DMS 273 (cell line): ENCODE data around the gene MVB12B.
A peak's percentile ranks its signal among the peaks of the same experiment; 100 is the strongest.

Experiments used
- DNase-seq: peaks from one replicate; lab custom pipeline; 2025; ENCODE audit not compliant: unreplicated experiment; lab: John Stamatoyannopoulos, UW

MVB12B gene

GRCh38 chr9:126329476-126330275 lies 3.0 kb downstream of the MVB12B start:
- DNase-seq = no peak

GRCh38 chr9:126330536-126330935 lies 3.9 kb downstream of the MVB12B start:
- no peak for DNase-seq

GRCh38 chr9:126331964-126332748 lies 5.5 kb downstream of the MVB12B start:
- no peak for DNase-seq

GRCh38 chr9:126334721-126335621 lies 8.3 kb downstream of the MVB12B start:
- DNase-seq = peak; percentile 11

GRCh38 chr9:126335837-126336735 lies 9.5 kb downstream of the MVB12B start:
- DNase-seq = no peak

- DNase-seq = no peak
Observed at GRCh38 chr9:126336736-126337325, 10.2 kb downstream of the MVB12B start.

- no peak for DNase-seq
Observed at GRCh38 chr9:126337729-126338372, 11.2 kb downstream of the MVB12B start.

- DNase-seq = no peak
Observed at GRCh38 chr9:126338945-126339344, 12.3 kb downstream of the MVB12B start.

GRCh38 chr9:126341426-126341825 lies 14.8 kb downstream of the MVB12B start:
- DNase-seq = no peak

GRCh38 chr9:126341902-126342301 lies 15.3 kb downstream of the MVB12B start:
- DNase-seq = no peak

- no peak for DNase-seq
Observed at GRCh38 chr9:126342621-126343031, 16.0 kb downstream of the MVB12B start.

GRCh38 chr9:126343271-126343700 lies 16.7 kb downstream of the MVB12B start:
- DNase-seq = no peak

- DNase-seq = no peak
Observed at GRCh38 chr9:126346031-126346430, 19.4 kb downstream of the MVB12B start.

GRCh38 chr9:126347093-126347492 lies 20.5 kb downstream of the MVB12B start:
- no peak for DNase-seq

GRCh38 chr9:126347911-126348760 lies 21.5 kb downstream of the MVB12B start:
- peak; percentile 33 for DNase-seq

- no peak for DNase-seq
Observed at GRCh38 chr9:126348911-126349550, 22.4 kb downstream of the MVB12B start.

- DNase-seq = no peak
Observed at GRCh38 chr9:126354887-126355770, 28.5 kb downstream of the MVB12B start.
